Activated naive CD4-positive, alpha-beta T cell treated with anti-CD3 and anti-CD28 coated beads for 36 hours (primary cell): ENCODE measurements around the gene APC2. TPM values are rescaled to one million over a fixed set of nuclear protein-coding genes. Genes with fewer than 3 reads are reported as not detected.

Experiments used
- CTCF ChIA-PET: fragments of 350-600 bp; sonication (Branson Sonifier 250); formaldehyde crosslinking; loops from one replicate; lab custom pipeline; 2021; ENCODE audit warnings: antibody characterized with exemption; lab: Charles Lee
- DNase-seq: peaks from one replicate; pipeline ENCODE4 v3.0.0-alpha.2; 2020
- H3K27ac Mint-ChIP-seq: one replicate; pipeline ENCODE4 v1.8.0; 2021; ENCODE audit warnings: mild to moderate bottlenecking, mixed read lengths
- H3K27me3 Mint-ChIP-seq: one replicate; pipeline ENCODE4 v1.8.0; 2021; ENCODE audit warnings: low read depth, mixed read lengths
- H3K36me3 Mint-ChIP-seq: one replicate; pipeline ENCODE4 v1.8.0; 2021; ENCODE audit warnings: low read depth, mixed read lengths
- H3K4me1 Mint-ChIP-seq: one replicate; pipeline ENCODE4 v1.8.0; 2021; ENCODE audit warnings: low read depth, mixed read lengths
- H3K4me3 Mint-ChIP-seq: one replicate; pipeline ENCODE4 v1.8.0; 2021; ENCODE audit warnings: mild to moderate bottlenecking, moderate library complexity, mixed read lengths
- H3K9me3 Mint-ChIP-seq: one replicate; pipeline ENCODE4 v1.8.0; 2021; ENCODE audit warnings: mixed read lengths
- intact Hi-C: fragments of 100-400 bp; cut with micrococcal nuclease; formaldehyde crosslinking; loops from one replicate; pipeline ENCODE4 v1.15.1; 2023
- total RNA-seq, 2 experiments: library from RNA; stranded (reverse); gene quantifications; one replicate each; pipeline ENCODE4 v1.2.3, GENCODE V29; 2021

The APC2 gene
- total RNA-seq, 2 experiments from 2014 or later: 0.07 to 0.12 TPM

DNA sequence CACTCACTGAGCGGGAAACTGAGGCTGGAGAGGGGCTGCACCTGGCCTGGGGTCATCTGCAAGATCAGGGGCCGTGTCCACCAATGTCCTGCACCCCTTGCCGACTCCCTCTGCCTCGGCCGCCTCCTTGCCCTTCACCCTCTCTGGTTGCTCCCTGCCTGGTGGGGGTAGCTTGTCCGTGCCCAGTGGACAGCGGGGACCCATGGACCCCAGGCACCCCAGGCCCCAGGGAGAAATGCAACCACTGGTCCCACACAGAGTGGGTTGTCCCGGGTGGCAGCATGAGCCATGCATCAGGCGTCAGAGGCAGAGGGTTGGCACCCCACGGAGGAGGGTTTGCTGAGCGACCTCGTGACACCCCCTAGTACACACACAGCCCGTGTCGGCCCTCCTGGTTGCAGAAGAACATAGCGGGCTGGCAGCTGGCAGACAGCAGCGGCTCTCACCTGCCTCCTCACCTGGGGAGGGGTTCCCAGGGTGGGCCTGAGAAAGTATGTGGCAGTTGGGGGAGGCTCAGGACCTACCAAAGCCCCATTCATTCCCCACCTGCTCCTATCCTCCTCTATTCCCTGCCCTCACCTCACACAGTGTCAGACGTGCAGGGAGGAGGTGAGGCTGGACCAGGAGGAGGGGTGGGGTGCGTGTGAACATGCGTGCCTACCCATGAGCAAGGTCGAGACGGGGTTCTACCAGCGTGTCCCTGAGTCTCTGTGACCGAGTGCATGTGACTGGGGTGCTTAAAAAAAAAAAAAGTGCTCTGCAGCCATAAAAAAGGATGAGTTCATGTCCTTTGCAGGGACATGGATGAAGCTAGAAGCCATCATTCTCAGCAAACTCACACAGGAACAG, 54.2 kb downstream of the APC2 start:
- intact Hi-C loops: no loop called here
- Mint-ChIP-seq H3K27ac (no peak overlapping the region), H3K36me3 (no peaks in the 10 kb centered on the region), H3K4me3 (no peak overlapping the region), H3K27me3 (peaks cover 13% of the 10 kb centered on the region), H3K4me1 (peaks cover 13% of the 10 kb centered on the region), H3K9me3 (no peaks in the 10 kb centered on the region)
- CTCF ChIA-PET: interaction anchor here (0.5 to 2.7 kb wide), 4 partner anchors 11 to 606 kb away, joined by 3 to 7 read pairs (median 3); no protein-coding TSS in a partner anchor
- no peak for DNase-seq

DNA sequence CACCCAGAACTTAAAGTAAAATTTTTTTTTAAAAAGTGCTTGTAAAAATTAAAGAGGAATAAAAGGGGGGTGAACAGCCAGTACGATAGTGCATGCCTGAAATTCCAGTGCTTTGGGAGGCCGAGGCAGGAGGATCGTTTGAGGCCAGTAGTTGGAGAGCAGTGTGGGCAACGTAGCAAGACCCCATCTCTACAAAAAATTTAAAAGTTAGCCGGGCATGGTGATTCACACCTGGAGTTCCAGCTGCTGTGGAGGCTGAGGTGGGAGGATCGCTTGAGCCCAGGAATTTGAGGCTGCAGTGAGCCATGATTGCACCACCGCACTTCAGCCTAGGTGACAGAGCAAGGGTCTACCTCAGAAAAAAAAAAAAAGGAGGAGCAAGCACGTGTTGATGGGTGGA, 55.1 kb downstream of the APC2 start:
- intact Hi-C loops: no loop called here
- CTCF ChIA-PET: interaction anchor here (0.6 to 2.7 kb wide), 2 partner anchors 12 to 215 kb away, joined by 3 to 7 read pairs; no protein-coding TSS in a partner anchor
- H3K27ac Mint-ChIP-seq: no peak overlapping the region

GRCh38 chr19:1505991-1506881, 56.3 kb downstream of the APC2 start:
- H3K36me3 Mint-ChIP-seq: no peaks in the 10 kb centered on the region
- no peaks in the 10 kb centered on the region for H3K9me3 Mint-ChIP-seq
- H3K27ac Mint-ChIP-seq: no peak overlapping the region
- peaks cover 19% of the 10 kb centered on the region for H3K27me3 Mint-ChIP-seq
- intact Hi-C loops: no loop called here
- CTCF ChIA-PET: interaction anchor here (1.0 kb wide), 1 partner anchor 24 kb away, joined by 3 read pairs; no protein-coding TSS in a partner anchor
- DNase-seq: no peak
- no peak overlapping the region for H3K4me3 Mint-ChIP-seq
- H3K4me1 Mint-ChIP-seq: peaks cover 18% of the 10 kb centered on the region

More for the DNA sequence above, 55.1 kb downstream of the APC2 start:
- Mint-ChIP-seq H3K9me3 (no peaks in the 10 kb centered on the region), H3K4me3 (no peak overlapping the region), H3K36me3 (no peaks in the 10 kb centered on the region), H3K27me3 (peaks cover 16% of the 10 kb centered on the region), H3K4me1 (peaks cover 17% of the 10 kb centered on the region)
- no peak for DNase-seq

DNA sequence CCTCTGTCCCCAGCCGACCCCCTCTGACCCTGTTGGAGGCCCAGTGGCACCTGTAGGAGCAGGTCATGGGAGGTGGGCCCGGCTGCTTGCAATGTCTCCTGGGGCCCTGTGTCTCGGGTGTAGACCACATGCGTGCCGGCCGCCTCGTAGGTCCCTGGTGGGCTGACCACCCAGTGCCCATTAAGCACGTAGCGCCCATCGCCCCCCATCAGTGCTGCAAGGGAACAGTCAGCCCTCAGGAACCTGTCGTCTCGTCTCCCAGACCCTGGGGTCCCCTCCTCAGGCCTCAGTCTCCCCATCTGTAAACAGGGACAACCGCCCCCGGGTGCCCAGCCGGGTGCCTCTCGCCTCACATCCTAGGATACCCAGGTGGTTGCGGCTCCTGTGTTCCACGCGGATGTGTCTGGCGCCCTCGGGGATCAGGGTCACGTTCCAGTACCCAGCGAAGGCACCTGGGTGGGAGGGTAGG, 57.3 kb downstream of the APC2 start:
- no peak for DNase-seq
- intact Hi-C loops: loop anchor here (1.0 kb wide), 1 partner anchor 17 kb away; the partner anchor contains the start of gene PCSK4
- H3K4me1 Mint-ChIP-seq: peaks cover 19% of the 10 kb centered on the region
- peaks cover 20% of the 10 kb centered on the region for H3K27me3 Mint-ChIP-seq
- no peak overlapping the region for H3K27ac Mint-ChIP-seq
- H3K36me3 Mint-ChIP-seq: no peaks in the 10 kb centered on the region
- CTCF ChIA-PET: no interaction called here
- no peaks in the 10 kb centered on the region for H3K9me3 Mint-ChIP-seq
- H3K4me3 Mint-ChIP-seq: no peak overlapping the region

DNA sequence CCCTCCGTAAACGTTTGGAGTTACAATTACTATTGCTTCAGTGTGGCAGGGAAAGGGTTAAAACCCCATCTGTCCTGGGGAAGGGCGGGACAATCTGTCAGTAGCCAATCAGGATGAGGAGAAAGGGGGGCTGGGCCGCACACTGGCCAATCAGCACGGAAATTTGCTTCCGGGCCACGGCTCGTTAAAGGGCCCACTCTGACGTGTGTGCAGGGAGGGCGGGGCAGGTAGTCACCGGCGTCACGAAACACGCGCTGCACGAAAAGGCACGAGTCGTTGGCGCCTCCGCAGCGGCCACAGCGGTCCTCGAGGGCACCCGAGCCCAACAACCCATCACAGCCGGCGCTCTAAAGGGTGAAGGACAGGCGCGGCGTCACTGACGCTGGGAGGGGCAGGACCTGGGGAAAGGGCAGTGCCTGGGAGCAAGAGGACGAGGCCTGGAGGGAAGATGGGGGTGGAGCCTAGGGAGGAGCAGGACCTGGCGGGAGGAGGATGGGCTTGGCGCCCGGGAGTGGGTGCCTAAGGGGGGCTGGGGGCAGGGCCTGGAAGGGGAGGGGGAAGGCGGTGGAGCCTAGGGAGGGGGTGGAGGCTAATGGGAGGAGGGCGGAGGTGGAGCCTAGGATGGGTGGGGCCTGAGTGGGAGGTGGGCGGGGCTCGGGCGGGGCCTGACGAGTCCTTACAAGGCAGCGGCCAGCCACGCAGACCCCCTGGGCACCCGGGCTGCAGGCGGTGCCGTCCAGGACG, 58.0 kb downstream of the APC2 start:
- intact Hi-C loops: loop anchor here (1.0 kb wide), 1 partner anchor 18 kb away; the partner anchor contains the start of gene PCSK4
- CTCF ChIA-PET: no interaction called here
- Mint-ChIP-seq H3K27ac (peak overlapping the region; percentile 20), H3K9me3 (no peaks in the 10 kb centered on the region), H3K4me3 (peak overlapping the region; percentile 77), H3K4me1 (peaks cover 21% of the 10 kb centered on the region), H3K36me3 (no peaks in the 10 kb centered on the region), H3K27me3 (peaks cover 15% of the 10 kb centered on the region)
- peak; percentile 89 for DNase-seq

- H3K27me3 Mint-ChIP-seq: peaks cover 12% of the 10 kb centered on the region
- no peaks in the 10 kb centered on the region for H3K9me3 Mint-ChIP-seq
- H3K36me3 Mint-ChIP-seq: no peaks in the 10 kb centered on the region
- H3K4me1 Mint-ChIP-seq: peaks cover 19% of the 10 kb centered on the region
- H3K27ac Mint-ChIP-seq: no peak overlapping the region
- H3K4me3 Mint-ChIP-seq: no peak overlapping the region
- no peak for DNase-seq
- CTCF ChIA-PET: no interaction called here
- intact Hi-C loops: no loop called here
Measured at GRCh38 chr19:1508507-1508856, 58.6 kb downstream of the APC2 start.

DNA sequence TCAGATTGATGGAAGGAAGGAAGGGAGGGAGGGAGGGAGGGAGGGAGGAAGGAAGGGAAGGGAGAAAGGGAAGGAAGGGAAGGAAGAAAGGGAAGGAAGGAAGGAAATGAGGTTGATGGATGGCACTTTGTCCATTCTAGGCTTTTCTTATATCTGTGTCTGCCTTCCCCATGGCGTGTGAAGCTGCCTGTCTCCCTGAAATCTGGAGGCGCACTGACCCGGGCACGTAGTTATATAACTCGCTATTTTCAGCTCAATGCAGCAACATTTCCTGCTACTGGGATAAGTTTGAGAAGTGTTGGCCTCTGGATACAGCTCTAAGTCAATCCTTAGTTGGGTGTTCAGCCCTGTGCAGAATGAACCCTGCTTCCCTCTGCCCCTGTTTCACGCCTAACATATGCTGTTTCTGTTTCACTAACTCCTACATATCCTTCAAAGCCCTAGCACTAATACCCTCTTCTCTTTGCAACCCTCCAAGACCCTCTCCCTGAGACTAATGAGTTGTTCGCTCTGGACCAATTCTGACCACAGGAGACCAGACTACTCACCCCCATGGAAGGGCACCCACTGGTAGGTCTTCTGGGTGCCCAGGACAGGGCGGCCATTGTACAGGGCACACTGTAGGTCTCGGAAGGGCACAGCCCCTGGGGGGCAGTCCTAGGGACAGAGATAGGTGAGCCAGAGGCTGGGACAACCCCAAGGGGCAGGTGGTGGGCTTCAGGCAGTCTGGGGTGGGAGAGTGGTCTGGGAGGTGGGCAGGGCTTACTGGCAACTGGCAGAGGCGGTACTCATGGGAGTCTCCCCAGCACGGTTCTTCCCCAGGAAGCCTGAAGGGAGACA, 59.9 kb downstream of the APC2 start:
- intact Hi-C loops: loop anchor here (5.0 kb wide), 1 partner anchor 233 kb away; the partner anchor contains the start of gene FAM174C
- H3K27me3 Mint-ChIP-seq: peaks cover 6% of the 10 kb centered on the region
- DNase-seq: no peak
- peaks cover 17% of the 10 kb centered on the region for H3K4me1 Mint-ChIP-seq
- CTCF ChIA-PET: no interaction called here
- no peaks in the 10 kb centered on the region for H3K36me3 Mint-ChIP-seq
- no peak overlapping the region for H3K27ac Mint-ChIP-seq
- H3K9me3 Mint-ChIP-seq: no peaks in the 10 kb centered on the region
- no peak overlapping the region for H3K4me3 Mint-ChIP-seq

- CTCF ChIA-PET: no interaction called here
- no peaks in the 10 kb centered on the region for H3K36me3 Mint-ChIP-seq
- H3K4me1 Mint-ChIP-seq: peaks cover 17% of the 10 kb centered on the region
- no peak for DNase-seq
- no peaks in the 10 kb centered on the region for H3K9me3 Mint-ChIP-seq
- no peak overlapping the region for H3K27ac Mint-ChIP-seq
- intact Hi-C loops: loop anchor here (5.0 kb wide), 1 partner anchor 233 kb away; the partner anchor contains the start of gene FAM174C
- H3K4me3 Mint-ChIP-seq: no peak overlapping the region
- peaks cover 6% of the 10 kb centered on the region for H3K27me3 Mint-ChIP-seq
Measured at GRCh38 chr19:1510442-1510806, 60.5 kb downstream of the APC2 start.

- no peak overlapping the region for H3K27ac Mint-ChIP-seq
- no peaks in the 10 kb centered on the region for H3K36me3 Mint-ChIP-seq
- intact Hi-C loops: loop anchor here (5.0 kb wide), 1 partner anchor 234 kb away; the partner anchor contains the start of gene FAM174C
- peaks cover 17% of the 10 kb centered on the region for H3K4me1 Mint-ChIP-seq
- no peaks in the 10 kb centered on the region for H3K9me3 Mint-ChIP-seq
- peaks cover 6% of the 10 kb centered on the region for H3K27me3 Mint-ChIP-seq
- no peak for DNase-seq
- CTCF ChIA-PET: no interaction called here
- no peak overlapping the region for H3K4me3 Mint-ChIP-seq
Measured at GRCh38 chr19:1510807-1511206, 60.9 kb downstream of the APC2 start.

GRCh38 chr19:1511318-1512317, 61.7 kb downstream of the APC2 start:
- H3K36me3 Mint-ChIP-seq: no peaks in the 10 kb centered on the region

More at GRCh38 chr19:1511318-1512317, 61.7 kb downstream of the APC2 start:
- CTCF ChIA-PET: no interaction called here
- H3K27me3 Mint-ChIP-seq: peaks cover 6% of the 10 kb centered on the region
- H3K4me1 Mint-ChIP-seq: peaks cover 17% of the 10 kb centered on the region
- no peak overlapping the region for H3K27ac Mint-ChIP-seq
- H3K4me3 Mint-ChIP-seq: peak overlapping the region; percentile 63
- intact Hi-C loops: loop anchor here (2.0 to 5.0 kb wide), 2 partner anchors 41 to 234 kb away; partner anchors contain the start of gene FAM174C
- no peaks in the 10 kb centered on the region for H3K9me3 Mint-ChIP-seq
- no peak for DNase-seq
